Cardiac muscle cell (in vitro differentiated cells and primary cell): Measurements from ENCODE around the gene RNGTT. TPM values are rescaled to one million over a fixed set of nuclear protein-coding genes. Genes with fewer than 3 reads are reported as not detected.
A peak's percentile ranks its signal among the peaks of the same experiment; 100 is the strongest.
"Not testable (repeated sequence)": the region's sequence is repeated elsewhere in the genome, so short reads cannot be mapped to it uniquely, and the experiment has no call there.

Source experiments
- DNase-seq, 2 donors: peaks; one replicate each; pipeline versions ENCODE4 v3.0.0 to v3.0.0-alpha.2; 2010 to 2017; ENCODE audit warnings: low read depth in 1 of 2, low spot score in 1 of 2
- H3K27ac ChIP-seq: fragments of 200-600 bp; sonication (generic); 2 replicates; pipeline ENCODE4 v1.5.1; 2016
- H3K27me3 ChIP-seq: fragments of 200-600 bp; sonication (generic); 2 replicates; pipeline ENCODE4 v1.6.0; 2016; ENCODE audit warnings: control low read depth
- H3K36me3 ChIP-seq: fragments of 200-600 bp; sonication (generic); 2 replicates; pipeline ENCODE4 v1.5.1; 2016; ENCODE audit warnings: control low read depth
- H3K4me1 ChIP-seq: fragments of 200-600 bp; sonication (generic); 2 replicates; pipeline ENCODE4 v1.8.1; 2017; ENCODE audit warnings: low read depth, mild to moderate bottlenecking, mixed run types
- H3K4me3 ChIP-seq: fragments of 200-600 bp; sonication (generic); 2 replicates; pipeline ENCODE4 v1.5.1; 2016; ENCODE audit warnings: mild to moderate bottlenecking
- H3K9me3 ChIP-seq: fragments of 200-600 bp; sonication (generic); 2 replicates; pipeline ENCODE4 v1.5.1; 2017; ENCODE audit warnings: low read depth, mild to moderate bottlenecking, control low read depth
- CTCF ChIP-seq: IDR thresholded peaks from 2 replicates; pipeline ENCODE4 v1.5.1; 2012; ENCODE audit warnings: low read depth, mild to moderate bottlenecking, low read length
- polyA plus RNA-seq: library from polyadenylated mRNA; unstranded; fragments of >200 nt; fragmentation: Nextera tagmentation; extraction: Ambion mirVana; gene quantifications from 2 replicates; pipeline ENCODE4 v1.2.1, GENCODE V29; 2016
- total RNA-seq: library from RNA; depleted of rRNA; stranded (reverse); fragments of >200 nt; gene quantifications from 2 replicates; pipeline ENCODE4 v1.2.3, GENCODE V29; 2016

RNGTT gene
- total and polyA plus RNA-seq, 2 experiments from 2014 or later = 10.9 to 12.5 TPM

DNA sequence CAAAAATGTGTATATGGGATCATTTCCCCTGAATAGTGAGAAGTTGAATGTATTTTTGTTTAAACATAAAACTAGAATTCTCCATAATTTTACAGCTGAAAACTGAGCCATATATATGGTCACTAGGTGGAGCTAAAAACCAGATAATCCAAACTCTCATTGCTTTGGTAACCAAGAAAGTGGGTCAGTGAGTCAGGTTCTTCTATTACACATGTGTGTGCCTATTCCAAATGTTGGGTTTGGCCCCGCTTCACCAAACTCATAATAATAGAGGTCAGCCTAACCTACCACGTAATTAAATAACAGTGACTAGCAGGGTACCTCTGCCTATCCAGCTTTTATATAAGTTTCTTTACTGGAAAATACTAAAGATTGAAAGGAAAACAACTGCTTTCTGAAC lies 19.3 kb upstream of the RNGTT start:
- TF ChIP-seq CTCF = peak; percentile 67
- DNase-seq = peak; percentile 63 to 86
- Histone ChIP-seq H3K4me3 (no peak overlapping the region), H3K36me3 (no peaks in the 10 kb centered on the region), H3K9me3 (no peaks in the 10 kb centered on the region), H3K4me1 (no peaks in the 10 kb centered on the region), H3K27me3 (peaks cover 25% of the 10 kb centered on the region), H3K27ac (no peak overlapping the region)

- no peak for DNase-seq
- Histone ChIP-seq H3K27ac (no peak overlapping the region), H3K36me3 (no peaks in the 10 kb centered on the region), H3K9me3 (no peaks in the 10 kb centered on the region), H3K27me3 (peaks cover 55% of the 10 kb centered on the region), H3K4me1 (no peaks in the 10 kb centered on the region), H3K4me3 (no peak overlapping the region)
- no peak for TF ChIP-seq CTCF
Measured at GRCh38 chr6:88975369-88975768, 12.0 kb upstream of the RNGTT start.

- Histone ChIP-seq H3K9me3 (peaks cover 1% of the 10 kb centered on the region), H3K4me1 (no peaks in the 10 kb centered on the region), H3K4me3 (no peak overlapping the region), H3K27ac (no peak overlapping the region), H3K27me3 (peaks cover 39% of the 10 kb centered on the region), H3K36me3 (no peaks in the 10 kb centered on the region)
- DNase-seq = no peak
- TF ChIP-seq CTCF = no peak
Measured at GRCh38 chr6:88972504-88973423, 9.3 kb upstream of the RNGTT start.

DNA sequence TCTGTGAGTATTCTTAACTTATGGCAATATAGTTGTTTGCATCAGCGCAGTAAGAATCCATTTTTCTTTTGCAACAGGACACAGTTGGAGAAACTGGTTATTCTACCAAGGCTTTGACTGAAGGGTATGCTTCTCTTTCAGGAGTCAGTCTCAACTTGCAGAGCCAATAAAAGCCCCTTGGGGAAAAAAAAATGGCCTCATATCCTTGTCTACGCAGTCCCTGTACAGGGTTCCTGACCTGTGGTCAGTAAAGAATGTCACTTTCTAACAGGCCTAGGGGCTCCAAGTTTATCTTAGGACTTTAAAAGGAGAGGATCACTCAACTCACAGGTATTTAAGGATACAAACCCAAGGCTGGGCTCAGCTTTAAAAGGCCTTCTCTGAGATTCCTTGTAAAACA lies 6.9 kb upstream of the RNGTT start:
- Histone ChIP-seq H3K9me3 (peaks cover 6% of the 10 kb centered on the region), H3K4me3 (no peak overlapping the region), H3K27ac (no peak overlapping the region), H3K36me3 (no peaks in the 10 kb centered on the region), H3K27me3 (peaks cover 15% of the 10 kb centered on the region), H3K4me1 (no peaks in the 10 kb centered on the region)
- DNase-seq = no peak
- no peak for TF ChIP-seq CTCF

DNA sequence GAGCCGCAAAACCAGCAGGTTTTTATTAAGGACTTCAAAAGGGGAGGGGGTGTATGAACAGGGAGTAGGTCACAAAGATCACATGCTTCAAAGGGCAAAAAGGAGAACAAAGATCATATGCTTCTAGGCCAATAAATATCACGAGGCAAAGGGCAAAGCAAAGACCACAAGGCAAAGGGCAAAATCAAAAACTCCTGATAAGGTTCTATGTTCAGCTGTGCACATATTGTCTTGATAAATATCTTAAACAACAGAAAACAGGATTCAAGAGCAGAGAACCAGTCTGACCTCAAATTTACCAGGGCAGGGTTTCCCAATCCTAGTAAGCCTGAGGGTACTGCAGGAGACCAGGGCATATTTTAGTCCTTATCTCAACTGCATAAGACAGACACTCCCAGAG lies 5.8 kb upstream of the RNGTT start:
- H3K27me3 ChIP-seq, H3K27ac ChIP-seq, H3K36me3 ChIP-seq, DNase-seq, H3K4me3 ChIP-seq, H3K9me3 ChIP-seq, H3K4me1 ChIP-seq: not testable (repeated sequence)

- Histone ChIP-seq H3K36me3 (no peaks in the 10 kb centered on the region), H3K4me3 (no peak overlapping the region), H3K4me1 (no peaks in the 10 kb centered on the region), H3K27me3 (no peaks in the 10 kb centered on the region), H3K9me3 (peaks cover 6% of the 10 kb centered on the region), H3K27ac (no peak overlapping the region)
- DNase-seq = no peak
- TF ChIP-seq CTCF = no peak
Measured at GRCh38 chr6:88967891-88968290, 4.5 kb upstream of the RNGTT start.
